Stimulated activated CD4-positive, alpha-beta T cell treated with anti-CD3 and anti-CD28 coated beads, Interleukin-1b, Interleukin-23, amount 100 ng/mL, for 1 hour (primary cell): ENCODE measurements around the gene LYRM9.
"Not testable (repeated sequence)": the region's sequence is repeated elsewhere in the genome, so short reads cannot be mapped to it uniquely, and the experiment has no call there.

Experiments
- DNase-seq, 2 donors: peaks; one replicate each; pipeline ENCODE4 v3.0.0-alpha.2; 2020; ENCODE audit warnings: low read depth in 2 of 2

LYRM9 gene

DNA sequence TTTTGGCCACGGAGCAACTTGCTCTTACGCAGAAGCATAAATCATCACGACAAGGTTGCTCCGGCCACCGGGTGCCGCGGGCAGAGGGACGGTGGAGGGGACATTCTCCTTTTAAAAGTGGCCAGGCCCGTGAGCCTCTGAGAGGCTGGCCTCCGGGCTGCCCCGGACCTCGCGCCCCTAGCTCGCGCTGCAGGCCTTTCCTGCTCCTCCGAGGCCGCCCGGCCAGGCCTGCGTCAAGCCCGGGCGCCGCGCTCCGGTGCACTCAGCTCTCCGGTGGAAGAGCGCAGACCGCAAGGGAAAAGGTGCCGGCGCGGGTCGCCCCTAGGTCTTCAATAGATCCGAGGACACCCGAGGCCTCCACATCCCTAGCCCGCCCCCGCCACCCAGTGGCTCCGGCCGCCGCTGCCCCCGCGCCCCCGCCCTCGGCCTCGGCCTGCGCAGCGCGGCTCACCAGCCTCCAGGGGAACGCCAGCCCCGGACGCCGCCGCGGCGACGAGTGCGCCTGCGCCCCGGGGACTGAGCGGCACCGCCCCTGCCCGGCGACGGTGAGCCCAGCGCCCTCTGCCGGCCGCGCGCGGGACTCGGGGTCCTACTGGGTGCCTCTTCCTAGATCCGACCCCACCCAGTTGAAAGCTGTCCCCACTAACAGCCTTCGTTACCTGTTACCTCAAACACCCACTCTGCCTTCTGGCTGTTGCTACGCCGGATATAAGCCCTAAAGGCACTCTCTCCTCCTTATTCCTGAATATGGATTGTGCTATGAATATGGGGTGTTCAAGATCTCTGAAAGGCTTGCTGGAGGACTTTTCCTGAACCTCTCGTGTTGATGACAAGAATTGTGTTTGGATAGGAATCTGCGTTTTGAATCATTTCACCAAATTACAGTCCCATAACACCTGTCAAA lies at the start of gene LYRM9:
LYRM9 (minus strand) TSS at position 500 of the 904 bp plus-strand sequence. CDS start 10,671 bp downstream, outside the sequence.
- peak; percentile 86 to 94 for DNase-seq

- no peak for DNase-seq
These were observed 47.6 kb upstream of the LYRM9 start for GRCh38 chr17:27940503-27941428.

DNA sequence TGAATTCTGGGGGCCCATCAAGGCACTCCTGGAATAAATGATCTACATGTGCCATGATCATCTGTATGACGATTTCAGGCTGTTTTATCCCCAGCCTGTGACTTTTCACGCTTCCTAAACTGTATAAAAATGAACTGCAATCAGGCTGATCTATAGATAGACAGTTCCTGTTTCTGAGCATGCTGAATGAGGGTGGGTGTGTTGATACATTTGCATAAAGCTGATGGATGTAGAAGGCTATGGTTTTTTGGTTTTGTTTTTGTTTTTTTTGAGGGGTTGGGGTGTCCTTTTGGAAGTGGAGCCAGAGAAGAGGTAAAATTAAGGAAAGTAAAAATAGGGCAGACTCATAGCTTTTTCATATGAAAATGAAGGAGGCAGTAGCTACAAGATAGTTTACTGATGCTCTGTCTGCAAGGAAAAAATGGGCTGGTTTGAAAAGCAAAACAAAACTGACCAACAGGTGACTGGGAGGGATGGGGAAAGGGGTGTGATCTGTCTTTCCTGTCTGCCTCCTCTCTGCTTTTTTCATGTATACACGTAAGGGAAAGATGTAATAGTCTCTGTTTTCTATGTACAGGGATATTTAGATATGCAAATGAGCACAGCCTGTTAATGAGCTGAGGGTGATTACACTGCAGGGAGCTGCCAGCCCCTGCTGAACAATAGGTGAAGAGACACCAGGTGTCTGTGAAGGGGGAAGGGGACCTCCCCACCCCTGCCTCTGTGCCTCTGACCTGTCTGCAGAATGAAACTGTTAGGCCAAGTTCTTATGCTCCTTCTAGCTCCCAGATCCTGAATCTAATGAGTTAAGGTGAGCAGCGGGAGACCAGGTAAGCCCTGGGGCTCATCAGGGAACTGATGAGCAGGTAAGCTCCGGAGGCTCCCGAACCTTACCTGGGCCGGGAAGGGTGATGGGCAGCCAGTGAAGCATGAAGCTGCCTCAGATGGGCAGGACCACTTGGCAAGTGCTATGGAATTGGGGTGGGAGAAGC lies 46.6 kb upstream of the LYRM9 start:
- no peak for DNase-seq

DNA sequence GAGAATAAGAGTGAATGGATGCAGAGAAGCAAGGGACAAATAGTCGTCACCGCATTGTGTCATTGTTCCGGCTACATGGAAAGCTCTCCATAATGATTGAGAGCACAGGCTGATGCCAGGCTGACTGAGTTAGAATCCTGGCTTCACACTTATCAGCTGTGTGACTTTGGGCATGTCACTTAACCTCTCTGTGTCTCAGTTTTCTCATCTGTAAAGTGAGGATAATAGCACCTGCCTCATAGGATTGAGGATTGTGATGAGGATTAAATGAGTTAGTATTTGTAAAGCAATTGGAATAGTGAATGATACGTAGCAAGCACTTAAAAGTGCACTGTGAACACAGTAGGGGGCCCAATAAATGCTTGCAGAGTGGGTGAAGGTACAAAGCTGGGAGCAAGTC lies 45.7 kb upstream of the LYRM9 start:
- no peak for DNase-seq

DNA sequence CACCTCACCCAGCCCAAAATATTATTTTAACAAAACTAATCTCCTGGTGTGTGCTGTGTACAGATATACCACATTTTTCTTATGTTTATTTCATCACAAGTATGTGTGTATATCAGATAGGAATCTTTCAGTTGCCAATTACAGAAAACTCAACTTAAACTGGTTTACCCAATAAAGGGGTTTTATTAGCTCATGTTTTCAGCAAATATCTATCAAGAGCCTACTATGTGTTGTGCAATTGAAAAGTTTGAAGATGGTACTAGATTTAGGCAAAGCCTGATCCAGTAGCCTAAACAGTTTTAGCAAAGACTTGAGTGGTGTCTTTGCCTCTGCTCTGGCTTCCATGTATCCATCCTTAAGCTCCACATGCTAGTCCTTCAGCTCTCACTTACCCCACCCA lies 45.1 kb upstream of the LYRM9 start:
- no peak for DNase-seq

GRCh38 chr17:27937025-27937546 lies 43.9 kb upstream of the LYRM9 start:
- DNase-seq = no peak

GRCh38 chr17:27930000-27930399 lies 36.8 kb upstream of the LYRM9 start:
- no peak for DNase-seq

- DNase-seq = no peak
These were observed 35.4 kb upstream of the LYRM9 start for GRCh38 chr17:27928587-27928986.

DNA sequence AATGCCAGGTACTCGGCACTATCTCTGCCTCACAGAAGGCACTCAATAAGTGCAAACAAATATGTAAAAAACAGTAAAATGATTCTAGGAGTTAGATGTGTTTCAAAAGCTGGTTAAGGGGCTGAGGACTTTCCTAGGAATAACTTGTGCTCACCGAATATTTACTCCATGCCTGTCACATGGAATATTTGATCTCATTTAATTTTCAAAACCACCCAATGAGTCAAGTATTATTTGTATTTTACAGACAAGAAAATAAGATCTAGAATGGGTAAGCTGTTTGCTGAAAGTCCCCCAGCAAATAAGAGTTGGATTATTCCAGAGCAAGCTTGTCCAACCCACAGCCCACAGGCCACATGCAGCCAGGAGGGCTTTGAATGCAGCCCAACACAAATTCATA lies 34.6 kb upstream of the LYRM9 start:
- DNase-seq = no peak

DNA sequence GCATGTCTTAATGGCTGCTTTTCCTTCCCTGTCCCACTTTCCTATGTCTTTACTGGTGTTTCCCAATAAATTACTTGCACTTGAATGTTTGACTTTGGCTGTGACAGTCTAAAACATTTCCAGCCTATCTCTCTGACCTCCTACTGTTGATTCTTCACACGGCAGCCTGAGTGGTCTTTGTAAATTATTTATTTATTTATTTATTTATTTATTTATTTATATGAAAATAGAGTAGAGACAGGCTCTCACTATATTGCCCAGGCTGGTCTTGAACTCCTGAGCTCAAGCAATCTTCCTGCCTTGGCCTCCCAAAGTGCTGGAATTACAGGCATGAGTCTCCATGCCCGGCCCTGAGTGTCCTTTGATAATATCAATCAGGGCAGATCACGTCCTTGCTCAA lies 28.4 kb upstream of the LYRM9 start:
- DNase-seq = no peak

GRCh38 chr17:27921077-27921476 lies 27.9 kb upstream of the LYRM9 start:
- DNase-seq = no peak

DNA sequence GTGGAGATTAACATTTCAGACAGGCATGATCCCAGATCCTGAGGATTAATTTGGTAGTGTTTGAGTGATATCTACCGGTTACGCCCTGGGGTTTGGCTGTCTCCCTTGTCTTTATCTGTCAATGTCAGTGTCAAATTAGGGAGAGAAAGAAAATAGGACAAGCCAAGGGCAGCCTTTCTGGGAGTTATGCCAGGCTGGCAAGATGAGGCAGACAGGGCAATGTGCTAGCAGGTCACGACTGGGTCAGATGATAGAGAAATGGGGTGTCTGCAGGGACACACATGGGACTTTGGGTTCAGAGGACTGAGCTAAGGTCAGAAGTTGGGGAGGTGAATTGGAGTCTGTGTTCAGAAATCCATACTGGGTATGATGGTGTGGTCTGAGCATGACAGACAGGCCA lies 27.4 kb upstream of the LYRM9 start:
- no peak for DNase-seq

GRCh38 chr17:27919079-27919478 lies 25.9 kb upstream of the LYRM9 start:
- no peak for DNase-seq

- DNase-seq = no peak
These were observed 25.3 kb upstream of the LYRM9 start for GRCh38 chr17:27918498-27918897.

GRCh38 chr17:27917000-27917399 lies 23.8 kb upstream of the LYRM9 start:
- no peak for DNase-seq

DNA sequence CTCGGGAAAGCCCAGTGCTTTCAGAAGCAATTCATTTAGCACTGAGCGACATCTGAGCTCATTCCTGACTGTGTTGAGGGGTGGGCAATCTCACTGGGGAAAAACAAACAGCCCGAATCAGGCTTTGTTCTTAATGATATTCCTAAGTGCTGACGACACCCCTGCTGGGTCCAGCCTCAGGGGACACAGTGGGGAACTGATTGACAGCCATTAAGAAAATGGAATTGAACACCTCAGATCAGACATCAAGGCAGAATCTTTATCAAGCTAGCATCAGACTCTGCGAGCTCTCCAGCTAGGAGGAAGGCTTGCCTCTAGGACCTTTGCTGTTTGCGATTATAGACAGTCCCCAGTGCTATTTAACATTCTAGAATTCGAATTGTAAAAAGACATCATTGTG lies 22.5 kb upstream of the LYRM9 start:
- no peak for DNase-seq

- DNase-seq = no peak
These were observed 21.2 kb upstream of the LYRM9 start for GRCh38 chr17:27914382-27914781.

DNA sequence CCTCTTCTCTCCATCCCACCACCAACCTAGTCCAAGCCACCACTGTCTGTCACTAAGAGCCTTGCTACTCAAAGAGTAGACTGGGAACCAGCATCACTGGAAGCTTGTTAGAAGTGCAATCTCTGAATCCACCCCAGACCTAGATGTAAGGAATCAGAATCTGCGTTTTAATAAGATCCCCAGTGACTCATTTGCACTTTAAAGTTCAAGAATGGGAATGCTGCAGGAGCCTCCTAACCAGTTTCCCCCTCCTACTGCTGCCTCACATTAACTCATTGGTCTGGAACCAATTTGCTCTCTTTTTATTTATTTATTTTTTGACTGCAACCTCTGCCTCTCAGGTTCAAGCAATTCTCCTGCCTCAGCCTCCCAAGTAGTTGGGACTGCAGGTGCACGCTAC lies 19.8 kb upstream of the LYRM9 start:
- DNase-seq = no peak

- not testable (repeated sequence) for DNase-seq
These were observed 19.1 kb upstream of the LYRM9 start for GRCh38 chr17:27912299-27912698.

- no peak for DNase-seq
These were observed 14.9 kb upstream of the LYRM9 start for GRCh38 chr17:27907976-27908558.

- no peak for DNase-seq
These were observed 13.5 kb upstream of the LYRM9 start for GRCh38 chr17:27906623-27907022.
